HG03097 (cell line): ENCODE measurements around the gene TEX29.

Source experiments
- ATAC-seq: cut with Tn5 transposase; IDR thresholded peaks from one replicate; pipeline ENCODE4 v1.9.1; 2021; ENCODE audit not compliant: unreplicated experiment, low FRiP score

Gene TEX29

DNA sequence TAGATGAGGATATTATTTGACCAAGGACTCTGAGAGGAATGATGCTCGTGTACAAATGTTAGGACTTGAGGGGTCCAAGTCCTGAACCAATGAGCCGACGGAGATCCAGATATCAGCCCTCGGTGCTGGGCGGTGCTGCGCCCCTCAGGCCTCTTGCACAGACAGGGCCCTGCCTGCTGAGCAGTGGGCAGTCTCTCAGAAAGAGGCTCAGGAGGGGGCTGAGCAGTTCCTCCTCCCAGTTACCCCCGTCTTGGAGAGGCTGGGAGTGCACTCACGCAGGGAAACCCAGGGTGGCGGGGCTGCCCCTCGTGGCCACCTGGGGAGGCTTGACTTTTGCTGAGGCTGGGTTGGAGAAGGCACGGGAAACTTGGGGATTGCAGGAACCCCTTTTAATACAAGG lies 18.4 kb downstream of the TEX29 start:
- ATAC-seq, result no peak

GRCh38 chr13:111339366-111340143 lies 19.1 kb downstream of the TEX29 start:
- no peak for ATAC-seq

- no peak for ATAC-seq
These were observed 21.4 kb downstream of the TEX29 start for GRCh38 chr13:111341886-111342285.

- ATAC-seq, result no peak
These were observed 22.3 kb downstream of the TEX29 start for GRCh38 chr13:111342721-111343120.

DNA sequence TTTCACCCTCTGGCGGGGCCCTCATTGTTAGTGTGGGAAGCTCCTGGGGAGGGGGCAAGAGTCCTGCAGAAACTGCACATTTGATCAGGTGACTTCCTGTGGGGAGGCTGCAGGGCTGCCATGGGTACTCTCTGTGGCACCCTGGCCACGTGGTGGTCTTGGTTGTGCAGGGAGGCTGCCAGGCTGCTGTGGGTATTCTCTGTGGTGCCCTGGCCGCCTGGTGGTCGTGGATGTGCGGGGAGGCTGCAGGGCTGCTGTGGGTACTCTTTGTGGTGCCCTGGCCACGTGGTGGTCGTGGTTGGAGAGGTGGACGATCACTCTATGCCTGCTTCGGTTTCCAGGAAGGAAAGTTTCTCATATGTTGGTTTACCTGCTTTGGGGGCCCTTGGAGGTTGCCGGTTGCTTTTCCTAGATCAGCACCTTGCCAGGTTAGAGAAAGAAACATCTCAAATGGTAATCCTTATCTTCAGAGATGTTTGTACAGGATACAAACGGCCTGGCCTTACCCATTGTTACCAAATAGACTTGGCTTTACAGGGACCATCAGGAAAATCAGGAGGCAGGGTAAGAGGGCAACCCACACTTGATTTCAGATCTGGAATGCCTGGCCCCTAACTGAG lies 22.9 kb downstream of the TEX29 start:
- no peak for ATAC-seq

- ATAC-seq, result no peak
These were observed 24.2 kb downstream of the TEX29 start for GRCh38 chr13:111344471-111345191.

GRCh38 chr13:111345682-111346081 lies 25.2 kb downstream of the TEX29 start:
- no peak for ATAC-seq

GRCh38 chr13:111346101-111346680 lies 25.7 kb downstream of the TEX29 start:
- ATAC-seq, result no peak

DNA sequence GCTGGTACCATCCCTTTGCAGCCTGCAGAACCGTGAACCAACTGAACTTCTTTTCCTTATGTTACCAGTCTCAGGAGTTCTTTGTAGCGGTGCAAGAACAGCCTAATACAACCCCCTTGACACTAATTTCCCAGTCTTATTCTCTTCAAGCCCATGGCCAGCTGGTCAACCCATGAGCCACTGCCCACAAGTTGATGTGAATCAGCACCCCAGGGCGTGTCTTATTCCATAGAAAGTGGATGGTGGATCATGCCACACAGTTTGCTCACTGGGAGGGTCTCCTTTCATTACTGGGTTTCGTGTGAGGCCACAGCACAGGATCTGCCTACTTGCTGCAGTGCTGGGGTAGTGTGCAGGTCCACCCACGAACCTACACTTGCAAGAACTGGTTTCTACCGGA lies 27.0 kb downstream of the TEX29 start:
- ATAC-seq, result no peak

DNA sequence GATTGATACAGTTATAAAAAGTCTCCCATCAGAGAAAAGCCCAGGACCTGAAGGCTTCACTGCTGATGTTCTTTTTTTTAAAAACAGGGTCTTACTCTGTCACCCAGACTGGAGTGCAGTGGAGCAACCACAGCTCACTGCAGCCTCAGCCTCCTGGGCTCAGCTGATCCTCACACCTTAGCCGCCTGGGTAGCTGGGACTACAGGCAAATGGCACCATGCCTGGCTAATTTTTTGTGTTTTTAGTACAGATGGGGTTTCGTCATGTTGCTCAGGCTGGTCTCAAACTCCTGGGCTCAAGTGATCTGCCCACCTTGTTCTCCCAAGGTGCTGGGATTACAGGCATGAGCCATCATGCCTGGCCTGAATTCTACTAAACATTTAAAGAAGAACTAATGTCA lies 33.1 kb downstream of the TEX29 start:
- no peak for ATAC-seq

GRCh38 chr13:111354789-111355188 lies 34.3 kb downstream of the TEX29 start:
- ATAC-seq, result no peak

GRCh38 chr13:111356795-111357194 lies 36.4 kb downstream of the TEX29 start:
- no peak for ATAC-seq

DNA sequence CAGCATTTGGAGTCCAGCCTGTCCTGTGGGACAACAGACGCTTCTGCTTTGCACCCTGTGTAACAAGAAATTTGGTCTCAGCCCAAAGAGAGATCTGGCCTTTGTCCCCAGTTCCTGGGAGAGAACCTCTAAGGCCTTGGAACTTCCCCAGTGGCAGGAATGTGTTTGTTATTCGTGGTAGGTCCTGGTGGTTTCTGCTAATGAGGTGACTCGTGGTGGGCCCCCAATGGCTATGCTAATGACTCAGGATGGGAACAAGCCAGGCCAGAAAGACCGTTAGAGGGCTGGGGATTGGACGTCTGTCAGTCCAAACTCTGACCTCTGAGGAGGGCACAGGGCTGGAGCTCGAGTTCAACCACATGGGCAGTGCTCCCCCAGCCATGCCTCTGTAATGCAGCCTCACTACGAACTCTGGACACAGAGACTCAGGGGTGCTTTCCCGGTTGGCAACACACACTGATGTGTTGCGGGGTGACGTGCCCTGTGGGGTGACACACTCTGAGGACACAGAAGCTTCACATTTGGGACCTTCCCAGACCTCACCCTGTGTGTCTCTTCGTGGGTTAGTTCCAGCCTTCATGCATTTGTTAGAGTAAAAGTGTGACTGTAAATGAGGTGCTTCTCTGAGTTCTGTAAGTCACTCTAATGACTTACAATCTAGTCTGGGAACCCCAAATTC lies 38.9 kb downstream of the TEX29 start:
- ATAC-seq, result no peak

- no peak for ATAC-seq
These were observed 39.5 kb downstream of the TEX29 start for GRCh38 chr13:111359930-111360329.

DNA sequence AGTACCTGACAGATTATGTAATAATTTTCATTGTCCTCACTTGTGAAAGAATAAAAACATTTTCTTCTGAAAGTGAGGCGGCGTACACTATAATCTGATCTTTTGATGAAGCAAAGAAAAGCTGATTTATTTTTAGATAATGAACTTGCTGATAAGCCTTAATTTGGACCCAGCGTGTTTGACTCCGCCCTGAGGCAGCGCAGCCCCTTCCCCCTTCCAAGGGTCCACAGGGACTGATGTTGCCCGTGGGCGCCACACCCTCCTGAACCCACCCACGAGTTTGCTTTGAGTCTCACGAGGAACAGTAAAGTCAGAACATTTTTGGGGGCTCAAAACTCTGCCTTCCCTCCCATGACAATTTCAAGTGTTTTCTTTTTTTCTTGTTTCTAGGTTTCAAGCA lies 40.0 kb downstream of the TEX29 start:
- ATAC-seq, result no peak

GRCh38 chr13:111361046-111361872 lies 40.8 kb downstream of the TEX29 start:
- no peak for ATAC-seq

DNA sequence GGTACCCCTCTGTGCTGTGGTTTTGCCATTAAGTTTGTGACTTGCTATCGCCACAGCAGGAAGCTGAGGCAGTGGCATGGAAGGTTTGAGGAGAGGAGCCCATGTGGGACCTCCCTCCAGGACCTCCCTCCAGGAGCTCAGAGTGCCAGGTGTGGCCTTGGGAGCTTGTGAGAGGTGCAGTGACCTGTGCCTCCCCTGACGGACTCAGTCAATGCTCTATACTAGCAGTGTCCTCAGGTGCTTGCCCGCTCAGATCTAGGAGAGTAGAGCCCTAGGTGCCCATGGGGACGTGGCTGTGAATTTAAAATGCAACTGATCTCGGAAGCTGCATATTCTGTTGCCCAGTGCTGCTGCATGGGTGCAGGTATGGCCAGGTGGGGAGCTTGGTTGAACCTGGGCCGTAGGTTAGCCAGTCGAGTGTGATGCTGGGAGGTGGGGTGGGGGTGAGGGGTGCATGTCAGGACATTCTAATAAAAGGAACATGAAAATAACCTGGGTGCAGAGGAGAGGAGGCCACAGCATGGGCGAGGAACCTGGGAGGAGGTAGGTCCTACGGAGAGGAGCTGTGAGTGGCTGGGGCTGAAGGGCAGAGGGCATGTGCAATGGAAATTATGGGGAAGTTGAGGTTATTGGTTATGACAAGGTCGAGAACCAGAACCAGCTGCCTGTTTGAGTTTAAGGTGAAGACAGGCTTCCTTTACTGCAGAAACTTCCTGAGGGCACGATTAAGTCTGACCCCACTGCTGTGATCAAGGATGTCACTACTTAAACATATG lies 41.6 kb downstream of the TEX29 start:
- no peak for ATAC-seq

- no peak for ATAC-seq
These were observed 42.7 kb downstream of the TEX29 start for GRCh38 chr13:111363121-111363520.

- ATAC-seq, result no peak
These were observed 43.1 kb downstream of the TEX29 start for GRCh38 chr13:111363591-111363990.
